Upper lobe of right lung (tissue), 1 donor: ENCODE measurements around the gene PABPC3. TPM values are rescaled to one million over a fixed set of nuclear protein-coding genes. Genes with fewer than 3 reads are reported as not detected.

Experiments used
- ATAC-seq: fragments of 200-7000 bp; cut with Tn5 transposase; one replicate; pipeline ENCODE4 v1.9.1; 2020; ENCODE audit warnings: mild to moderate bottlenecking, moderate library complexity
- DNase-seq: peaks from one replicate; pipeline ENCODE4 v3.0.0-alpha.2; 2020
- H3K27ac ChIP-seq: fragments of 200-600 bp; one replicate; pipeline ENCODE4 v1.8.0; 2022
- H3K27me3 ChIP-seq: fragments of 200-600 bp; one replicate; pipeline ENCODE4 v1.8.0; 2022; ENCODE audit warnings: mild to moderate bottlenecking
- H3K36me3 ChIP-seq: fragments of 200-600 bp; one replicate; pipeline ENCODE4 v1.8.0; 2022
- H3K4me1 ChIP-seq: fragments of 200-600 bp; one replicate; pipeline ENCODE4 v1.8.0; 2022
- H3K4me3 ChIP-seq: fragments of 200-600 bp; one replicate; pipeline ENCODE4 v1.8.0; 2022; ENCODE audit warnings: mild to moderate bottlenecking
- H3K9me3 ChIP-seq: fragments of 200-600 bp; one replicate; pipeline ENCODE4 v1.8.0; 2022
- intact Hi-C: fragments of 100-400 bp; cut with DNase I; formaldehyde crosslinking; loops from one replicate; pipeline ENCODE4 v1.11.0; 2022
- total RNA-seq: library from RNA; stranded (reverse); fragmentation: NEBNext Ultra II Directional; extraction: Animal tissue kit (Norgen Biotek cat#: 25700); gene quantifications from one replicate; pipeline ENCODE4 v1.2.1, GENCODE V29; 2021
- TF ChIP-seq, protein P1 (sequence below): fragments of 200-600 bp; IDR thresholded peaks from one replicate; pipeline ENCODE4 v1.8.0; 2022; ENCODE audit warnings: antibody characterized with exemption
- donor health status: DM: no; HTN: yes; CAD: no; lungs with severe emphysema.

The PABPC3 gene
- total RNA-seq, 1 donor from 2014 or later: 0.12 TPM

DNA sequence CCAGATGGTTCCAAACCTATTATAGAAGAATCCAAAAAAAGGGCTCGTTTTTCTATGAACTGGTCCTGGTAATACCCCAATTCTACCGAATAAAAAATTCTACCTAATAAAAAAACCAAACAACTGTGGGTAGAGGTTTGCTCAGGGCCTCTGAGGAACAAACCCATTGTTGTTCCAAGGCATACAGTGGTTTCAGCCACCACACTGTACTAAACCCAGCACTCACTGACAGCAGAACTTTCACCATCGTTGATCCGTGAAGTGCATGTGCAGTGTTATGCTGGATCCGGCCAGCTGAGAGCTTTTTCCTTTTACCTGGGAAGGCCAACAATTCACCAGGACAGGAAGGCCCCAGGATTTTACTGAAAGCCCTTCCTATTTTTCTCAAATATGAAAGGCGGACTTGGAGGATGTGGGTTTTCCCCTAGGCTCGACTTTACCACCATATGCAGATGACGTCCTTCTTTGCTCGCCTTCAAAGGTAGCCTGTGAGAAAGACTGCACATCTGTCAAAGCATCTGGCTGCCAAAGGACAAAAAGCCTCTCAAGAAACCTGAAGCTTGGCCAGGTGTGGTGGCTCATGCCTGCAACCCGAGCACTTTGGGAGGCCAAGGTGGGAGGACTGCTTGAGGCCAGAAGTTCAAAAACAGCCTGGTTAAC lies 7.2 kb upstream of the PABPC3 start:
- H3K27ac ChIP-seq: no peak overlapping the region
- no peaks in the 10 kb centered on the region for H3K4me1 ChIP-seq
- intact Hi-C loops: no loop called here
- TF ChIP-seq, protein P1, sequence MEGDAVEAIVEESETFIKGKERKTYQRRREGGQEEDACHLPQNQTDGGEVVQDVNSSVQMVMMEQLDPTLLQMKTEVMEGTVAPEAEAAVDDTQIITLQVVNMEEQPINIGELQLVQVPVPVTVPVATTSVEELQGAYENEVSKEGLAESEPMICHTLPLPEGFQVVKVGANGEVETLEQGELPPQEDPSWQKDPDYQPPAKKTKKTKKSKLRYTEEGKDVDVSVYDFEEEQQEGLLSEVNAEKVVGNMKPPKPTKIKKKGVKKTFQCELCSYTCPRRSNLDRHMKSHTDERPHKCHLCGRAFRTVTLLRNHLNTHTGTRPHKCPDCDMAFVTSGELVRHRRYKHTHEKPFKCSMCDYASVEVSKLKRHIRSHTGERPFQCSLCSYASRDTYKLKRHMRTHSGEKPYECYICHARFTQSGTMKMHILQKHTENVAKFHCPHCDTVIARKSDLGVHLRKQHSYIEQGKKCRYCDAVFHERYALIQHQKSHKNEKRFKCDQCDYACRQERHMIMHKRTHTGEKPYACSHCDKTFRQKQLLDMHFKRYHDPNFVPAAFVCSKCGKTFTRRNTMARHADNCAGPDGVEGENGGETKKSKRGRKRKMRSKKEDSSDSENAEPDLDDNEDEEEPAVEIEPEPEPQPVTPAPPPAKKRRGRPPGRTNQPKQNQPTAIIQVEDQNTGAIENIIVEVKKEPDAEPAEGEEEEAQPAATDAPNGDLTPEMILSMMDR: no peak
- DNase-seq (no peak), ATAC-seq (no peak)
- H3K9me3 ChIP-seq: no peaks in the 10 kb centered on the region
- H3K4me3 ChIP-seq: no peak overlapping the region
- H3K36me3 ChIP-seq: no peaks in the 10 kb centered on the region
- no peaks in the 10 kb centered on the region for H3K27me3 ChIP-seq

DNA sequence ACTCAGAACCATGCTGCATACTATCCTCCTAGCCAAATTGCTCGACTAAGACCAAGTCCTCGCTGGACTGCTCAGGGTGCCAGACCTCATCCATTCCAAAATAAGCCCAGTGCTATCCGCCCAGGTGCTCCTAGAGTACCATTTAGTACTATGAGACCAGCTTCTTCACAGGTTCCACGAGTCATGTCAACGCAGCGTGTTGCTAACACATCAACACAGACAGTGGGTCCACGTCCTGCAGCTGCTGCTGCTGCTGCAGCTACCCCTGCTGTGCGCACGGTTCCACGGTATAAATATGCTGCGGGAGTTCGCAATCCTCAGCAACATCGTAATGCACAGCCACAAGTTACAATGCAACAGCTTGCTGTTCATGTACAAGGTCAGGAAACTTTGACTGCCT lies 1.5 kb downstream of the PABPC3 start:
- H3K36me3 ChIP-seq: no peaks in the 10 kb centered on the region
- intact Hi-C loops: no loop called here
- H3K4me3 ChIP-seq: no peak overlapping the region
- H3K4me1 ChIP-seq: no peaks in the 10 kb centered on the region
- H3K9me3 ChIP-seq: no peaks in the 10 kb centered on the region
- ATAC-seq (peak; percentile 33), DNase-seq (no peak)
- TF ChIP-seq, protein P1: no peak
- no peak overlapping the region for H3K27ac ChIP-seq
- H3K27me3 ChIP-seq: peaks cover 21% of the 10 kb centered on the region

DNA sequence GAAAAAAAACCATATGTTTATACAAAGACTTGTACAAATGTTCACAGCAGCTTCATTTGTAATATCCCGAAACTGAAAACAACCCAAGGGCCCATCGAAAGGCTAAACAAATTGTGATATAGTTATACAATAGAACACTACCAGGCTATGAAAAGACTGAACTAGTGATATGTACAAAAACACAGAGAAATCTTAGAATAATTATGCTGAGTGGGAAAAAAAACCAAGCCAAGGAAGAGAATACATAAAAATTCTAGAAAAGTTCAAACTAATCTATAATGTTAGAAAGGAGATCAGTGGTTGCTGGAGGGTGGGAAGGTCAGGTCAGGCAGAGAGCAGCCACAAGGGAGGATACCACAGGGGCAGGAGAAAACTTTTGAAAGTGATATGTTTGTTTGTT lies 7.8 kb downstream of the PABPC3 start:
- Histone ChIP-seq H3K27me3 (no peaks in the 10 kb centered on the region), H3K27ac (no peak overlapping the region), H3K36me3 (no peaks in the 10 kb centered on the region), H3K4me3 (no peak overlapping the region), H3K4me1 (no peaks in the 10 kb centered on the region), H3K9me3 (no peaks in the 10 kb centered on the region)
- TF ChIP-seq, protein P1: no peak
- no peak for DNase-seq
- no peak for ATAC-seq
- intact Hi-C loops: no loop called here

DNA sequence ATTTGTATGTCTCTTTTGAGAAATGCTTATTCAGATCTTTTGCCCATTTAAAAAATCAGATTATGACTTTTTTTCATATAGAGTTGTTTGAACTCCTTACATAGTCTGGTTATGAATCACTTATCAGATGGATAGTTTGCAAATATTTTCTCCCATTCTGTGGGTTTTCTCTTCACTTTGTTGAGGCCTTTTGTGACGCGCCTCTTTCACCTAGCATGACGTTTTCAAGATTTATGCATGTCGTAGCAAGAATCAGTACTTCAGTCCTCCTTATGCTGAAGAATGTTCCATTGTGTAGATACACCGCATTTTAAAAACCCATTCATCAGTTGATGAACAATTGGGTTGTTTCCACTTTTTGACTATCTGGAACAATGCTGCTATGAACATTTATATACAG lies 13.4 kb downstream of the PABPC3 start:
- intact Hi-C loops: no loop called here
- H3K27ac ChIP-seq: no peak overlapping the region
- no peak for ATAC-seq
- TF ChIP-seq, protein P1: no peak
- no peaks in the 10 kb centered on the region for H3K4me1 ChIP-seq
- peaks cover 4% of the 10 kb centered on the region for H3K27me3 ChIP-seq
- DNase-seq: no peak
- H3K4me3 ChIP-seq: no peak overlapping the region
- H3K36me3 ChIP-seq: no peaks in the 10 kb centered on the region
- H3K9me3 ChIP-seq: no peaks in the 10 kb centered on the region

DNA sequence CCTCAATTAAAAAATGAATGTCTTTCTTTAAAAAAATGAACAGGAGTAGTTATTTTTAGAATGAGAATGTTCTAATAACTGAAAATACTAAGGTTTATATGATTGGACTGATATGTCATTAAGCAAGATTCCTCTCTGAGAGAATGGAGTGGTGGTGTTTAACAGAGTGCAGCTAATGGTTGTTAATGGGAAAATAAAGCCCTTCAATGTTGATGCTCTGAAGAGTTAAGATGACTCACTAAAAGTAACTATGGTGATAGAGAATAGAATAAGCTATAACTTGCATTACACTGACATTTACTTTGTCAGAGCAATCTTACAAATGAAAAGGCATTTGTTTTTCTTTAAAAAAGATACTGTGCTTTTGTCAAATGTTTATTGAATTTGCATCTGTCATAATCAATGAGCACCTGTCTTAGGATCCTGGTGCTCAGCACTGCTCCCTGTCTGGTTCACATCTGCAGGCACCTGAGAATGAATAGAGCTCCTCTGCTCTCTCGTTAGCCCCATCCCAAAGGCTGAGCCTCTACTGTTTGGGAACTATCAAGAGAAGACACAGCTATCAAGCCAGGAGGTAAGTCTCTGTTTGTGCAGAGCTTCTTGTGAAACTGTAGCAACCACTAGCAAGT lies 15.1 kb downstream of the PABPC3 start:
- intact Hi-C loops: no loop called here

More for the DNA sequence above, 15.1 kb downstream of the PABPC3 start:
- ATAC-seq (no peak), DNase-seq (no peak)
- Histone ChIP-seq H3K4me3 (no peak overlapping the region), H3K4me1 (no peaks in the 10 kb centered on the region), H3K27ac (no peak overlapping the region), H3K36me3 (no peaks in the 10 kb centered on the region), H3K27me3 (peaks cover 4% of the 10 kb centered on the region), H3K9me3 (no peaks in the 10 kb centered on the region)
- TF ChIP-seq, protein P1: no peak
